Suppressor macrophage treated with lipopolysaccharide for 1 hour (primary cell): Measurements from ENCODE around the gene ANKRD12.
"Not testable (repeated sequence)": the region's sequence is repeated elsewhere in the genome, so short reads cannot be mapped to it uniquely, and the experiment has no call there.

ENCODE experiments used
- DNase-seq, 3 donors: peaks; one replicate each; pipeline ENCODE4 v3.0.0-alpha.2; 2020 to 2022

The ANKRD12 gene

GRCh38 chr18:9234528-9234927 lies 97.9 kb downstream of the ANKRD12 start:
- DNase-seq, result no peak

- peak; percentile 25 to 30 (median 30) for DNase-seq
Observed at GRCh38 chr18:9237981-9238380, 101.4 kb downstream of the ANKRD12 start.

GRCh38 chr18:9239720-9240119 lies 103.1 kb downstream of the ANKRD12 start:
- DNase-seq, result no peak

- peak in 2 of 3 donors; percentile 26 to 29 for DNase-seq
Observed at GRCh38 chr18:9240270-9240669, 103.7 kb downstream of the ANKRD12 start.

GRCh38 chr18:9243029-9243428 lies 106.4 kb downstream of the ANKRD12 start:
- no peak for DNase-seq

GRCh38 chr18:9244376-9244775 lies 107.8 kb downstream of the ANKRD12 start:
- DNase-seq, result peak in 2 of 3 donors; percentile 7 to 48

GRCh38 chr18:9248661-9249060 lies 112.1 kb downstream of the ANKRD12 start:
- no peak for DNase-seq

GRCh38 chr18:9249254-9249653 lies 112.7 kb downstream of the ANKRD12 start:
- DNase-seq, result no peak

- DNase-seq, result no peak
Observed at GRCh38 chr18:9259173-9259572, 122.6 kb downstream of the ANKRD12 start.

GRCh38 chr18:9260388-9261380 lies 124.1 kb downstream of the ANKRD12 start:
- no peak for DNase-seq

GRCh38 chr18:9263264-9263663 lies 126.7 kb downstream of the ANKRD12 start:
- no peak for DNase-seq

GRCh38 chr18:9264797-9265196 lies 128.2 kb downstream of the ANKRD12 start:
- not testable (repeated sequence) for DNase-seq

GRCh38 chr18:9273221-9273620 lies 136.6 kb downstream of the ANKRD12 start:
- no peak for DNase-seq

GRCh38 chr18:9275890-9276289 lies 139.3 kb downstream of the ANKRD12 start:
- no peak for DNase-seq

GRCh38 chr18:9278028-9278427 lies 141.4 kb downstream of the ANKRD12 start:
- DNase-seq, result no peak

- DNase-seq, result no peak
Observed at GRCh38 chr18:9280849-9281248, 144.3 kb downstream of the ANKRD12 start.

GRCh38 chr18:9281780-9282179 lies 145.2 kb downstream of the ANKRD12 start:
- no peak for DNase-seq

- DNase-seq, result no peak
Observed at GRCh38 chr18:9283791-9284190, 147.2 kb downstream of the ANKRD12 start.

GRCh38 chr18:9285604-9286003 lies 149.0 kb downstream of the ANKRD12 start:
- no peak for DNase-seq

- no peak for DNase-seq
Observed at GRCh38 chr18:9287036-9287435, 150.5 kb downstream of the ANKRD12 start.

GRCh38 chr18:9289698-9290097 lies 153.1 kb downstream of the ANKRD12 start:
- no peak for DNase-seq

- no peak for DNase-seq
Observed at GRCh38 chr18:9290156-9290555, 153.6 kb downstream of the ANKRD12 start.

GRCh38 chr18:9292047-9292446 lies 155.5 kb downstream of the ANKRD12 start:
- DNase-seq, result no peak

- DNase-seq, result no peak
Observed at GRCh38 chr18:9293948-9294347, 157.4 kb downstream of the ANKRD12 start.
